Stimulated activated CD8-positive, alpha-beta memory T cell treated with anti-CD3 and anti-CD28 coated beads, Interleukin-12 subunit alpha, Interleukin-12 subunit beta, amount 100 ng/mL, for 24 hours (primary cell): Measurements from ENCODE around the gene KCTD16.

Experiments used
- DNase-seq: peaks from one replicate; pipeline ENCODE4 v3.0.0-alpha.2; 2020; ENCODE audit errors: extremely low read depth

Gene KCTD16

GRCh38 chr5:144209361-144209760 is 38.7 kb downstream of the KCTD16 start:
- no peak for DNase-seq

- no peak for DNase-seq
Measured at GRCh38 chr5:144210655-144211054, 40.0 kb downstream of the KCTD16 start.

GRCh38 chr5:144219869-144220268 is 49.2 kb downstream of the KCTD16 start:
- DNase-seq: no peak

- DNase-seq: no peak
Measured at GRCh38 chr5:144227363-144227999, 56.8 kb downstream of the KCTD16 start.

- DNase-seq: no peak
Measured at GRCh38 chr5:144230806-144231205, 60.1 kb downstream of the KCTD16 start.

- DNase-seq: no peak
Measured at GRCh38 chr5:144232285-144232684, 61.6 kb downstream of the KCTD16 start.

GRCh38 chr5:144236499-144236898 is 65.8 kb downstream of the KCTD16 start:
- no peak for DNase-seq

GRCh38 chr5:144237851-144238250 is 67.2 kb downstream of the KCTD16 start:
- no peak for DNase-seq

GRCh38 chr5:144247131-144247530 is 76.5 kb downstream of the KCTD16 start:
- DNase-seq: no peak

GRCh38 chr5:144248015-144248414 is 77.3 kb downstream of the KCTD16 start:
- DNase-seq: no peak

GRCh38 chr5:144249755-144250464 is 79.2 kb downstream of the KCTD16 start:
- DNase-seq: no peak

GRCh38 chr5:144254552-144254951 is 83.9 kb downstream of the KCTD16 start:
- DNase-seq: no peak

- no peak for DNase-seq
Measured at GRCh38 chr5:144260121-144260520, 89.4 kb downstream of the KCTD16 start.

- no peak for DNase-seq
Measured at GRCh38 chr5:144265643-144266247, 95.1 kb downstream of the KCTD16 start.

GRCh38 chr5:144267961-144268513 is 97.4 kb downstream of the KCTD16 start:
- no peak for DNase-seq

GRCh38 chr5:144273232-144274027 is 102.8 kb downstream of the KCTD16 start:
- no peak for DNase-seq

- no peak for DNase-seq
Measured at GRCh38 chr5:144275329-144275728, 104.7 kb downstream of the KCTD16 start.

- DNase-seq: no peak
Measured at GRCh38 chr5:144276034-144276822, 105.6 kb downstream of the KCTD16 start.

GRCh38 chr5:144281784-144282183 is 111.1 kb downstream of the KCTD16 start:
- no peak for DNase-seq

GRCh38 chr5:144284036-144284435 is 113.4 kb downstream of the KCTD16 start:
- DNase-seq: no peak

- DNase-seq: no peak
Measured at GRCh38 chr5:144284931-144285502, 114.3 kb downstream of the KCTD16 start.
